Posterior cingulate gyrus (tissue), 11 donors: ENCODE data around the gene SOX30.

ENCODE experiments used
- DNase-seq, 10 donors: peaks; one replicate each; pipeline versions ENCODE4 v3.0.0 to v3.0.0-alpha.2; 2020 to 2021; ENCODE audit warnings: mixed read lengths in 3 of 10
- intact Hi-C: fragments of 100-400 bp; cut with DNase I; formaldehyde crosslinking; loops from one replicate; pipeline ENCODE4 v1.15.1; 2023

Gene SOX30

GRCh38 chr5:157578079-157578780 is 74.0 kb downstream of the SOX30 start:
- intact Hi-C loops: loop anchor here (10.0 kb wide), 1 partner anchor 137 kb away; no protein-coding TSS in a partner anchor
- DNase-seq: no peak

DNA sequence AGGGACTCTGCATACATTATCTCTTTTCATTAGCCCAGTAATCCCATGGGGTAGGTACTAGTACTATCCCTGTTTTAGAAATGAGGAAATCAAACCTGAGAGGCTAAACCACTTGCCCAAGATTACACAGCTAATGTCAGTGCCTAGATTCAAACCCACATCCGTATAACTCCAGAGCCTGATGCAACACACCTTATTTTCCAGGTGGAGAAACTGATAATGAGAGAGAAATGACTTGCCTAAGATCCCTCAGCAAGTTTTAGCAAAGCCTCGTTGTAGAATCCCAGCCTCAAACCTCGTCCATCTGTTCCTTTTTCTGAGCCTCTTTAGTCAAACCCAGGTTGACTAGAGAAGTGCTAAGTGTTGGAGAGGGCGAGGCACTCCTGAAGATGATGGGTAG is 75.6 kb downstream of the SOX30 start:
- DNase-seq: no peak
- intact Hi-C loops: loop anchor here (10.0 kb wide), 1 partner anchor 138 kb away; no protein-coding TSS in a partner anchor
